ENCODE data around the gene SYT11.

GRCh38 chr1:155861896-155862295, 2.5 kb downstream of the SYT11 start:
- no peak for TF ChIP-seq EZH2 (IDR thresholded peaks at IDR 0.05; ENCODE audit: insufficient read depth, poor library complexity, severe bottlenecking)
- no peak for TF ChIP-seq EZH2phosphoT487 (IDR thresholded peaks at IDR 0.05; ENCODE audit: insufficient read depth, low read depth)
